IMR-90 (cell line): ENCODE data around the gene RNF224. TPM values are rescaled to one million over a fixed set of nuclear protein-coding genes. Genes with fewer than 3 reads are reported as not detected.

ENCODE experiments used
- ATAC-seq: fragments of 200-7000 bp; cut with Tn5 transposase; 2 replicates; pipeline ENCODE4 v1.9.1; 2020; ENCODE audit warnings: low read depth, mild to moderate bottlenecking, moderate library complexity
- BruUV-seq: library from RNA; stranded (reverse); fragments of 400-500 nt; replicated peaks from 2 replicates; lab custom pipeline; 2021; lab: Mats Ljungman, UMichigan
- CTCF ChIA-PET: fragments of 300-600 bp; formaldehyde crosslinking; extraction: SDS; loops from one replicate; lab custom pipeline; 2021; ENCODE audit warnings: antibody characterized with exemption; lab: Yijun Ruan, JAX
- POLR2A ChIA-PET: fragments of 300-600 bp; sonication (Branson Sonifier 250); formaldehyde crosslinking; loops from one replicate; lab custom pipeline; 2022; ENCODE audit warnings: antibody characterized with exemption; ENCODE audit not compliant: unreplicated experiment; lab: Charles Lee
- DNase-seq: peaks from one replicate; pipeline ENCODE4 v3.0.0; 2013
- H2AFZ ChIP-seq: replicated peaks from 2 replicates; pipeline ENCODE3; 2013; ENCODE audit warnings: low read length, mild to moderate bottlenecking; ENCODE audit not compliant: poor library complexity
- H2AK5ac ChIP-seq: 2 replicates; pipeline ENCODE4 v1.6.1; 2013; ENCODE audit warnings: low read depth, low read length, inconsistent platforms
- H2AK9ac ChIP-seq: replicated peaks from 2 replicates; pipeline ENCODE3; 2013; ENCODE audit warnings: mild to moderate bottlenecking, low read depth, low read length, moderate library complexity; ENCODE audit not compliant: poor library complexity
- H2BK120ac ChIP-seq: 2 replicates; pipeline ENCODE4 v1.6.1; 2013; ENCODE audit warnings: low read depth, low read length, inconsistent platforms
- H2BK15ac ChIP-seq: 3 replicates; pipeline ENCODE4 v1.6.1; 2013; ENCODE audit warnings: low read depth, low read length, inconsistent platforms
- H2BK20ac ChIP-seq: 2 replicates; pipeline ENCODE4 v1.6.1; 2013; ENCODE audit warnings: low read depth, mild to moderate bottlenecking, inconsistent platforms, low read length, moderate library complexity
- H2BK5ac ChIP-seq: 2 replicates; pipeline ENCODE4 v1.6.1; 2013; ENCODE audit warnings: mild to moderate bottlenecking, low read depth, low read length, inconsistent platforms; ENCODE audit not compliant: poor library complexity, severe bottlenecking
- H3K14ac ChIP-seq: replicated peaks from 2 replicates; pipeline ENCODE4 v1.6.1; 2013; ENCODE audit warnings: low read depth, low read length, inconsistent platforms
- H3K18ac ChIP-seq: 2 replicates; pipeline ENCODE4 v1.6.1; 2013; ENCODE audit warnings: low read depth, low read length, control low read depth
- H3K23ac ChIP-seq: 2 replicates; pipeline ENCODE4 v1.6.1; 2013; ENCODE audit warnings: low read depth, low read length, inconsistent platforms
- H3K27ac ChIP-seq: 2 replicates; pipeline ENCODE4 v1.5.1; 2013; ENCODE audit warnings: mild to moderate bottlenecking, control low read depth, low read length; ENCODE audit not compliant: insufficient read depth
- H3K27me3 ChIP-seq: 2 replicates; pipeline ENCODE4 v1.6.1; 2013; ENCODE audit warnings: low read length; ENCODE audit not compliant: control insufficient read depth, insufficient read depth
- H3K36me3 ChIP-seq: 2 replicates; pipeline ENCODE4 v1.6.1; 2013; ENCODE audit warnings: low read length, mixed read lengths; ENCODE audit not compliant: control insufficient read depth, insufficient read depth
- H3K4ac ChIP-seq: 2 replicates; pipeline ENCODE4 v1.6.1; 2013; ENCODE audit warnings: low read depth, low read length, inconsistent platforms
- H3K4me1 ChIP-seq: 2 replicates; pipeline ENCODE4 v1.6.1; 2013; ENCODE audit warnings: low read length, mixed read lengths; ENCODE audit not compliant: control insufficient read depth, insufficient read depth
- H3K4me2 ChIP-seq: 2 replicates; pipeline ENCODE4 v1.6.1; 2013; ENCODE audit warnings: low read depth, mild to moderate bottlenecking, control low read depth, low read length, moderate library complexity
- H3K4me3 ChIP-seq: 2 replicates; pipeline ENCODE4 v1.5.1; 2013; ENCODE audit warnings: low read depth, mild to moderate bottlenecking, control low read depth, low read length, moderate library complexity; ENCODE audit not compliant: insufficient read depth
- H3K56ac ChIP-seq: 2 replicates; pipeline ENCODE4 v1.6.1; 2013; ENCODE audit warnings: low read length, inconsistent platforms; ENCODE audit not compliant: insufficient read depth; ENCODE audit errors: extremely low read depth
- H3K79me1 ChIP-seq, 2 experiments: 2 replicates each; pipeline ENCODE4 v1.6.1; 2013; ENCODE audit warnings: low read length in 2 of 2, inconsistent platforms in 1 of 2, low read depth in 1 of 2
- H3K9ac ChIP-seq: 2 replicates; pipeline ENCODE4 v1.6.1; 2013; ENCODE audit warnings: low read depth, low read length, control low read depth
- H3K9me1 ChIP-seq: 2 replicates; pipeline ENCODE4 v1.6.1; 2013; ENCODE audit warnings: low read length, inconsistent platforms; ENCODE audit not compliant: insufficient read depth
- H3K9me3 ChIP-seq: 2 replicates; pipeline ENCODE4 v1.6.1; 2013; ENCODE audit warnings: low read length; ENCODE audit not compliant: control insufficient read depth, insufficient read depth
- H4K20me1 ChIP-seq: 2 replicates; pipeline ENCODE4 v1.6.1; 2013; ENCODE audit warnings: low read length, inconsistent platforms; ENCODE audit not compliant: insufficient read depth
- H4K5ac ChIP-seq: 2 replicates; pipeline ENCODE4 v1.6.1; 2013; ENCODE audit warnings: mild to moderate bottlenecking, low read depth, low read length, control low read depth
- H4K8ac ChIP-seq, 2 experiments: 2 replicates each; pipeline ENCODE4 v1.6.1; 2013; ENCODE audit warnings: low read depth in 2 of 2, low read length in 2 of 2, control low read depth in 1 of 2, inconsistent platforms in 1 of 2
- H4K91ac ChIP-seq: 2 replicates; pipeline ENCODE4 v1.6.1; 2013; ENCODE audit warnings: low read depth, low read length, inconsistent platforms; ENCODE audit not compliant: insufficient read depth
- CEBPB ChIP-seq: IDR thresholded peaks from 2 replicates; pipeline ENCODE4 v1.6.1; 2012; ENCODE audit warnings: low read depth, low read length, improper control_type of control experiment
- CTCF ChIP-seq: conservative IDR thresholded peaks from 2 replicates; pipeline ENCODE4 v1.5.1; 2012; ENCODE audit warnings: mild to moderate bottlenecking, low read depth, low read length, improper control_type of control experiment
- MXI1 ChIP-seq: IDR thresholded peaks from 2 replicates; pipeline ENCODE4 v1.6.1; 2012; ENCODE audit warnings: low read depth, mild to moderate bottlenecking, low read length, moderate library complexity, borderline replicate concordance
- NFE2L2 ChIP-seq: fragments of 150-350 bp; IDR thresholded peaks from 2 replicates; pipeline ENCODE4 v1.6.1; 2016; ENCODE audit warnings: low read depth, mild to moderate bottlenecking, low read length
- RAD21 ChIP-seq: IDR thresholded peaks from 2 replicates; pipeline ENCODE4 v1.6.1; 2012; ENCODE audit warnings: low read length, improper control_type of control experiment
- RFX5 ChIP-seq: IDR thresholded peaks from 2 replicates; pipeline ENCODE4 v1.8.0; 2012; ENCODE audit warnings: low read depth, mild to moderate bottlenecking, low read length, moderate library complexity
- WGBS, 2 experiments: methylation state at CpG; one replicate each; pipeline versions ENCODE4 v1.1.5 to v1.1.7; 2013; ENCODE audit warnings: missing lambda C conversion rate in 2 of 2; ENCODE audit not compliant: insufficient read length in 1 of 2; ENCODE audit errors: extremely low coverage in 2 of 2; 5-methylcytosine and 5-hydroxymethylcytosine counted together
- dilution Hi-C: fragments of 300-500 bp; cut with HindIII; formaldehyde crosslinking; loops from one replicate; pipeline ENCODE4 v1.14.3; 2018; ENCODE audit warnings: low sequenced_read_pairs; ENCODE audit not compliant: unreplicated experiment
- in situ Hi-C: fragments of 300-500 bp; cut with MboI; formaldehyde crosslinking; loops from 3 replicates; pipeline ENCODE4 v1.14.3; 2019; ENCODE audit warnings: low sequenced_read_pairs, inconsistent platforms, mixed read lengths
- intact Hi-C: fragments of 100-400 bp; cut with micrococcal nuclease; formaldehyde crosslinking; loops from 2 replicates; pipeline ENCODE4 v1.10.0; 2022
- polyA plus RNA-seq, 3 experiments: library from polyadenylated mRNA; depleted of rRNA; stranded (reverse); fragments of >200 nt; gene quantifications; 2 replicates each; pipeline ENCODE4 v1.2.3, GENCODE V29; 2012; ENCODE audit warnings: low replicate concordance in 1 of 3
- total RNA-seq: library from RNA; depleted of rRNA; stranded (reverse); fragments of >200 nt; gene quantifications from 2 replicates; pipeline ENCODE4 v1.2.3, GENCODE V29; 2012

Gene RNF224
- total and polyA plus RNA-seq, 2 of the 4 experiments (the other 2 are of a cell fraction), result not detected

GRCh38 chr9:137247135-137247915, 20.0 kb downstream of the RNF224 start:
- POLR2A ChIA-PET, result no interaction called here
- Histone ChIP-seq H2BK120ac (no peak overlapping the region), H3K36me3 (peaks cover 14% of the 10 kb centered on the region), H3K9me3 (no peaks in the 10 kb centered on the region), H2BK5ac (no peak overlapping the region), H3K4me3 (no peak overlapping the region), H3K9me1 (peaks cover 4% of the 10 kb centered on the region), H3K18ac (no peak overlapping the region), H2AK5ac (no peak overlapping the region), H2AK9ac (peak overlapping the region; percentile 58), H3K23ac (no peak overlapping the region), H4K5ac (no peak overlapping the region), H3K56ac (no peak overlapping the region), H3K4me1 (peaks cover 5% of the 10 kb centered on the region; the same call in 1 of the 2 replicates), H4K8ac (no peak overlapping the region), H3K4ac (no peak overlapping the region), H3K27ac (no peak overlapping the region), H2AFZ (no peak overlapping the region), H2BK15ac (no peak overlapping the region), H3K27me3 (no peaks in the 10 kb centered on the region), H3K4me2 (no peak overlapping the region), H2BK20ac (no peak overlapping the region), H3K9ac (no peak overlapping the region), H3K79me1 (peaks cover 3 to 22% of the 10 kb centered on the region in 2 experiments; a peak in 3 of 4 replicates), H3K14ac (no peak overlapping the region), H4K91ac (no peak overlapping the region), H4K20me1 (peaks cover 24% of the 10 kb centered on the region)
- CTCF ChIA-PET, result interaction anchor here (0.6 kb wide), 1 partner anchor 187 kb away, joined by 3 read pairs; no protein-coding TSS in a partner anchor
- TF ChIP-seq RAD21 (no peak), RFX5 (no peak), CEBPB (0 out of 2 replicates have a peak, but pooled peaks have one; percentile 3), MXI1 (no peak), NFE2L2 (no peak), CTCF (no peak)
- ATAC-seq (peak; percentile 22), DNase-seq (no peak)
- BruUV-seq, result no TSS peak
- intact Hi-C loops (no loop called here), dilution Hi-C loops (no loop called here), in situ Hi-C loops (no loop called here)
- WGBS, 2 experiments, result 25% methylated on average over 2 of the region's 20 CpGs; no CpG with 5 or more reads in 1 of the 2 experiments
